Stimulated activated CD8-positive, alpha-beta memory T cell treated with anti-CD3 and anti-CD28 coated beads, Interleukin-7, amount 100 ng/mL, for 1 hour (primary cell): ENCODE data around the gene PRPF40A.

Experiments
- DNase-seq, 2 donors: peaks; one replicate each; pipeline ENCODE4 v3.0.0-alpha.2; 2020; ENCODE audit warnings: low read depth in 2 of 2

PRPF40A gene

GRCh38 chr2:152620208-152620607 is 97.1 kb downstream of the PRPF40A start:
- no peak for DNase-seq

GRCh38 chr2:152618193-152618564 is 99.1 kb downstream of the PRPF40A start:
- no peak for DNase-seq

GRCh38 chr2:152617456-152618192 is 99.6 kb downstream of the PRPF40A start:
- DNase-seq, result no peak

GRCh38 chr2:152615177-152615576 is 102.1 kb downstream of the PRPF40A start:
- no peak for DNase-seq

- no peak for DNase-seq
Observed at GRCh38 chr2:152613235-152613634, 104.0 kb downstream of the PRPF40A start.

- no peak for DNase-seq
Observed at GRCh38 chr2:152611458-152612231, 105.6 kb downstream of the PRPF40A start.

DNA sequence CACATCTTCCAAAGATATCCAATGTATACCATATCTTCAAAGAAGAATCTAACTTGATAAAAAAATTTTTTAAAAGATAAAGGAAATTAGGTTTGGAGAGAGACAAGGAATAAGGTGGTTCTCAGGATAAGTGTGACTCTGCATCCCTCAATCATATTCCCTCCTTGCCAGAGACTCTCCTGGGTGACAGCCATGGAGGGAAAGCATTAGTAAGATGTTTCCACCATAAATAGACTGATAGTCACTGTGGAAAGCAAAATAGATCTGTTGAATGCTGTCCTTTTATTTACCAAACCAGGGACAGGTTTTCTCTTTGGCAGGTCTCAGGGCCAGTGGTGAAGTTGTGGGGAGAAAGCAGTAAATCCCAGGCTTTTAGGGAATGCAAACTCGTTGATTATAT is 107.6 kb downstream of the PRPF40A start:
- DNase-seq, result no peak

DNA sequence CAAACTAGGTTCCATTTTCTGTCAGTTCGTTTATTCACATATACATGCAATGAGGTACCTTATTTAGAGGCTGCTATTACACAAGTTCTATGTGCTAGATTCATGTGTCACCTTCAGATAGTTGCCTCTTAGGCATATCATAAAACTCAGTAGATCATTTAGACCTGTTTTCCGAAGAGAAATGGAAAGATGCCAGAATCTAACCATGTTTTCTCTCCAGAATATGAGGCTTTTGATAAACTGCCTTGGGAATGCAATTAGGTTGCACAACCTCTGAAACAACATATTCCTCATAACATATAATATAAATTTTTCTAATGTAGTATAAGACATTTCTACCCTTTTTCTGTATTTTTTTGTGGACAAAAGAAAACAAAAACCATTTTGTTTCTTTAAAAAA is 108.1 kb downstream of the PRPF40A start:
- no peak for DNase-seq

GRCh38 chr2:152607793-152608300 is 109.4 kb downstream of the PRPF40A start:
- DNase-seq, result no peak

- no peak for DNase-seq
Observed at GRCh38 chr2:152606941-152607340, 110.3 kb downstream of the PRPF40A start.

DNA sequence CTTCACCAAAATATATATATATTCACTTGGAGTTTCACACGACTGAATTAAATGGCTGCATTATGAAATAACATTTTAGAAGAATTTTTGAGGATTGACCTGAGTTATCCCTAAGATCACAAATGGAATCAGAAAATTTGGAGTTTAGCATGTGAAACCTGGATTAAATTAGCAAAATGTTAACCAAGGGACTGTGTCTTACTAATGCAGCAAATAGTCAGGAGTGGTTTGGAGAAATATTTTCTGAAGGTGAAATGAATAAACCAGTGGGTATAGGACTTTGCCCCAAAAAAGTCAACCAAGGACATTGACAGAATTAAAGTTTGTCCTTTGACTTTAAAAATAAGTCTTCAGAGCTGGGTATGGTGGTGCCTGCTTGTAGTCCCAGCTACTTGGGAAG is 111.2 kb downstream of the PRPF40A start:
- DNase-seq, result no peak

- DNase-seq, result no peak
Observed at GRCh38 chr2:152603166-152603565, 114.1 kb downstream of the PRPF40A start.

DNA sequence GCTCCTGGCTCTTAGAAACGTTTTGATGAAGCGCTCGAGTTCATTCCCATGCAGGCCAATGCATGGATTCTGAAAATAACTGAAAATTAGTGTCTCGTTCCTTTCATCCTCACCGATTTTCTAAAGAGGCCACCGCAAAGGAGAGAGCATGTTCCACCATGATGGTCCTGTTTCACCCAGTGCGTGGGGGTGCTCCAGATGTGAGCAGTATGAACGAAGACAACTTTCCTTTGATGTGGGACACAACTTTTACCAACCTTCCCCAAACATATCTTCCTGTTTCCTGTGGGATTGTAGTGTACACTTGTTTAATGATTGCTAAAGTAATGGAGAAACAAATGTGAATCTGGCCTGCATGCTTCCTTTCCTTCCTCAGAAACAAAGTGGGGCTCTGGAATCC is 114.5 kb downstream of the PRPF40A start:
- DNase-seq, result no peak
